Measurements from ENCODE around the gene CALHM5.

CALHM5 gene

GRCh38 chr6:116508527-116508926 lies 2.9 kb upstream of the CALHM5 start:
- DNase-seq, result no peak

GRCh38 chr6:116512111-116512559 lies 696 bp downstream of the CALHM5 start:
- no peak for DNase-seq

GRCh38 chr6:116512734-116513133 lies 1.3 kb downstream of the CALHM5 start:
- no peak for DNase-seq

GRCh38 chr6:116513224-116513875 lies 1.9 kb downstream of the CALHM5 start:
- DNase-seq, result no peak

GRCh38 chr6:116514111-116514510 lies 2.7 kb downstream of the CALHM5 start:
- DNase-seq, result no peak

- DNase-seq, result no peak
Measured at GRCh38 chr6:116515141-116515540, 3.7 kb downstream of the CALHM5 start.

- DNase-seq, result no peak
Measured at GRCh38 chr6:116518621-116519368, 7.4 kb downstream of the CALHM5 start.

GRCh38 chr6:116522896-116523295 lies 11.5 kb downstream of the CALHM5 start:
- no peak for DNase-seq

- no peak for DNase-seq
Measured at GRCh38 chr6:116524236-116524635, 12.8 kb downstream of the CALHM5 start.

- no peak for DNase-seq
Measured at GRCh38 chr6:116528133-116528532, 16.7 kb downstream of the CALHM5 start.

- no peak for DNase-seq
Measured at GRCh38 chr6:116528780-116529179, 17.3 kb downstream of the CALHM5 start.

- DNase-seq, result no peak
Measured at GRCh38 chr6:116529466-116530290, 18.2 kb downstream of the CALHM5 start.

GRCh38 chr6:116530436-116530835 lies 19.0 kb downstream of the CALHM5 start:
- DNase-seq, result no peak

GRCh38 chr6:116531675-116532570 lies 20.5 kb downstream of the CALHM5 start:
- DNase-seq, result peak; percentile 71

- DNase-seq, result no peak
Measured at GRCh38 chr6:116533233-116533957, 22.0 kb downstream of the CALHM5 start.

- DNase-seq, result no peak
Measured at GRCh38 chr6:116535109-116535508, 23.7 kb downstream of the CALHM5 start.

- DNase-seq, result no peak
Measured at GRCh38 chr6:116536216-116536621, 24.8 kb downstream of the CALHM5 start.

GRCh38 chr6:116542426-116542825 lies 31.0 kb downstream of the CALHM5 start:
- no peak for DNase-seq

- no peak for DNase-seq
Measured at GRCh38 chr6:116543149-116543548, 31.7 kb downstream of the CALHM5 start.

GRCh38 chr6:116545651-116546050 lies 34.2 kb downstream of the CALHM5 start, which contains the start of gene TRAPPC3L:
TRAPPC3L (minus strand) TSS chr6:116545684; CDS start chr6:116545514, 170 bp downstream.
- DNase-seq, result no peak

GRCh38 chr6:116547358-116547757 lies 35.9 kb downstream of the CALHM5 start:
- DNase-seq, result no peak

GRCh38 chr6:116550796-116551195 lies 39.4 kb downstream of the CALHM5 start:
- no peak for DNase-seq
